OCI-LY1 (cell line): ENCODE data around the gene CDK16.

Experiments used
- H2AFZ ChIP-seq: fragments of 200-600 bp; sonication (generic), shearing (Covaris generic); 2 replicates; pipeline ENCODE4 v1.6.0; 2014; ENCODE audit warnings: antibody characterized with exemption, mild to moderate bottlenecking, low read length
- H3F3A ChIP-seq: fragments of 200-600 bp; sonication (generic), shearing (Covaris generic); 2 replicates; pipeline ENCODE4 v1.6.0; 2014; ENCODE audit warnings: mild to moderate bottlenecking, antibody characterized with exemption, low read length, moderate library complexity; ENCODE audit not compliant: insufficient read depth
- H3K27ac ChIP-seq: fragments of 200-600 bp; sonication (generic); 2 replicates; pipeline ENCODE4 v1.5.1; 2014; ENCODE audit warnings: low read length, mixed run types, mild to moderate bottlenecking, low read depth; ENCODE audit not compliant: poor library complexity, severe bottlenecking
- H3K27me3 ChIP-seq: fragments of 200-600 bp; sonication (generic); 2 replicates; pipeline ENCODE4 v1.6.0; 2014; ENCODE audit warnings: antibody characterized with exemption, mild to moderate bottlenecking, low read length, moderate library complexity; ENCODE audit not compliant: insufficient read depth
- H3K36me3 ChIP-seq: fragments of 200-600 bp; sonication (generic); 2 replicates; pipeline ENCODE4 v1.6.1; 2014; ENCODE audit warnings: mild to moderate bottlenecking, antibody characterized with exemption, low read length, moderate library complexity, mixed read lengths; ENCODE audit not compliant: insufficient read depth
- H3K4me1 ChIP-seq: fragments of 200-600 bp; sonication (generic); 2 replicates; pipeline ENCODE4 v1.5.1; 2014; ENCODE audit warnings: mild to moderate bottlenecking, low read length, moderate library complexity; ENCODE audit not compliant: insufficient read depth, severe bottlenecking
- H3K4me2 ChIP-seq: fragments of 200-600 bp; sonication (generic), shearing (Covaris generic); 2 replicates; pipeline ENCODE4 v1.6.1; 2014; ENCODE audit warnings: low read length
- H3K4me3 ChIP-seq: fragments of 200-600 bp; sonication (generic); 2 replicates; pipeline ENCODE4 v1.5.1; 2014; ENCODE audit warnings: low read length, low read depth, mild to moderate bottlenecking, mixed read lengths; ENCODE audit not compliant: poor library complexity, severe bottlenecking
- H3K79me2 ChIP-seq: fragments of 200-600 bp; shearing (Covaris generic); 2 replicates; pipeline ENCODE4 v1.6.1; 2016; ENCODE audit warnings: mixed run types, low read length, mixed read lengths; ENCODE audit not compliant: insufficient read depth
- H3K9ac ChIP-seq: fragments of 200-600 bp; sonication (generic), shearing (Covaris generic); 2 replicates; pipeline ENCODE4 v1.6.1; 2014; ENCODE audit warnings: mild to moderate bottlenecking, low read length, mixed read lengths
- H3K9me2 ChIP-seq: fragments of 200-600 bp; sonication (generic), shearing (Covaris generic); 2 replicates; pipeline ENCODE4 v1.6.1; 2014; ENCODE audit warnings: low read depth, mild to moderate bottlenecking, low read length, mixed read lengths
- H3K9me3 ChIP-seq: fragments of 200-600 bp; shearing (Covaris generic); 2 replicates; pipeline ENCODE4 v1.6.1; 2014; ENCODE audit warnings: low read length, mixed read lengths
- H4K20me1 ChIP-seq: fragments of 200-600 bp; sonication (generic), shearing (Covaris generic); 2 replicates; pipeline ENCODE4 v1.6.0; 2016; ENCODE audit warnings: mild to moderate bottlenecking, low read length; ENCODE audit not compliant: insufficient read depth
- CTCF ChIP-seq: fragments of 200-600 bp; sonication (generic), shearing (Covaris generic); IDR thresholded peaks from 2 replicates; pipeline ENCODE4 v1.5.1; 2017; ENCODE audit warnings: mild to moderate bottlenecking, antibody characterized with exemption, low read length, moderate library complexity, mixed read lengths
- EZH2 ChIP-seq: fragments of 200-600 bp; sonication (generic), shearing (Covaris generic); IDR thresholded peaks from 2 replicates; pipeline ENCODE4 v1.8.0; 2017; ENCODE audit warnings: borderline replicate concordance, mixed run types, mild to moderate bottlenecking, antibody characterized with exemption, low read length, moderate library complexity, mixed read lengths

The CDK16 gene

GRCh38 chrX:47187106-47187677 lies 31.3 kb upstream of the CDK16 start:
- H3K27me3 ChIP-seq = no peaks in the 10 kb centered on the region
- H3K36me3 ChIP-seq = peaks cover 29% of the 10 kb centered on the region
- H3K4me1 ChIP-seq = peaks cover 5% of the 10 kb centered on the region
- no peaks in the 10 kb centered on the region for H3K9me3 ChIP-seq
- no peak overlapping the region for H3K27ac ChIP-seq
- no peaks in the 10 kb centered on the region for H3K9me2 ChIP-seq
- no peaks in the 10 kb centered on the region for H3K79me2 ChIP-seq
- no peak overlapping the region for H3K4me3 ChIP-seq
- TF ChIP-seq EZH2 = no peak
- TF ChIP-seq CTCF = no peak
- H2AFZ ChIP-seq = no peak overlapping the region
- H3K4me2 ChIP-seq = no peak overlapping the region
- no peak overlapping the region for H3K9ac ChIP-seq
- H3F3A ChIP-seq = no peaks in the 10 kb centered on the region
- H4K20me1 ChIP-seq = no peaks in the 10 kb centered on the region

DNA sequence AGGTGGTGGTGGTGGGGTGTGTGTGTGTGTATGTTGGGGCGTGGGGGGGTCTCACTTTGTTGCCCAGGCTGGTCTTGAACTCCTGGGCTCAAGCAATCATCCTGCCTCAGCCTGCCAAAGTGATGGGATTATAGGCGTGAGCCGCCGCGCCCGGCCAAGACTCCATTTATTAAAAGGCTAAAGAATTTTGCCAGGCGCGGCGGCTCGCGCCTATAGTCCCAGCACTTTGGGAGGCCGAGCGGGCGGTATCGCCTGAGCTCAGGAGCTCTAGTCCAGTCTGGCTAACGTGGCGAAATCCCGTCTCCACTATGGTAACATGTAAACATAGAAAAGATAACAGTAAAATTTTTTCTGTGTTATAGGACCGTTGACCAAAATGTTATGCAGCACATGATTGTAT lies 28.6 kb upstream of the CDK16 start:
- TF ChIP-seq CTCF (no peak), EZH2 (no peak)
- Histone ChIP-seq H3K9me3 (no peaks in the 10 kb centered on the region), H3F3A (no peaks in the 10 kb centered on the region), H3K27ac (no peak overlapping the region), H3K79me2 (peaks cover 13% of the 10 kb centered on the region), H4K20me1 (no peaks in the 10 kb centered on the region), H3K4me2 (no peak overlapping the region; the same call in 1 of the 2 replicates), H3K27me3 (no peaks in the 10 kb centered on the region), H2AFZ (no peak overlapping the region), H3K4me3 (no peak overlapping the region), H3K9ac (no peak overlapping the region), H3K9me2 (no peaks in the 10 kb centered on the region), H3K4me1 (peaks cover 19% of the 10 kb centered on the region), H3K36me3 (peaks cover 22% of the 10 kb centered on the region)

- H3K27me3 ChIP-seq = no peaks in the 10 kb centered on the region
- no peaks in the 10 kb centered on the region for H4K20me1 ChIP-seq
- H3K79me2 ChIP-seq = peaks cover 20% of the 10 kb centered on the region
- H3K4me1 ChIP-seq = peaks cover 26% of the 10 kb centered on the region
- peak overlapping the region; percentile 96 for H3K4me2 ChIP-seq
- H3K9me3 ChIP-seq = no peaks in the 10 kb centered on the region
- H3K9ac ChIP-seq = peak overlapping the region; percentile 100
- no peaks in the 10 kb centered on the region for H3K9me2 ChIP-seq
- peak overlapping the region; percentile 91 for H3K4me3 ChIP-seq
- no peaks in the 10 kb centered on the region for H3F3A ChIP-seq
- H2AFZ ChIP-seq = no peak overlapping the region
- H3K36me3 ChIP-seq = peaks cover 18% of the 10 kb centered on the region
- H3K27ac ChIP-seq = peak overlapping the region; percentile 98
- no peak for TF ChIP-seq CTCF
- TF ChIP-seq EZH2 = no peak
These were observed 27.8 kb upstream of the CDK16 start for GRCh38 chrX:47190445-47191269.
